Thoracic aorta (tissue), 2 donors: Measurements from ENCODE around the gene B4GALT2. TPM values are rescaled to one million over a fixed set of nuclear protein-coding genes. Genes with fewer than 3 reads are reported as not detected.

ENCODE experiments used
- ATAC-seq: fragments of 150-250 bp; one replicate; pipeline ENCODE4 v1.8.0; 2017; ENCODE audit warnings: low read depth; ENCODE audit not compliant: insufficient number of reproducible peaks, low FRiP score
- DNase-seq: peaks from one replicate; pipeline ENCODE4 v3.0.0-alpha.2; 2020; ENCODE audit warnings: low spot score
- H3K27ac ChIP-seq, 2 donors: fragments of 200-600 bp; sonication (generic); 1 replicate in 1 of 2; 2 replicates in 1 of 2; pipeline ENCODE4 v1.5.1; 2016; ENCODE audit warnings: mild to moderate bottlenecking in 2 of 2, moderate library complexity in 2 of 2
- H3K27me3 ChIP-seq: fragments of 200-600 bp; sonication (generic); replicated peaks from 2 replicates; pipeline ENCODE4 v1.6.0; 2016; ENCODE audit warnings: mild to moderate bottlenecking; ENCODE audit not compliant: insufficient read depth
- H3K36me3 ChIP-seq: fragments of 200-600 bp; sonication (generic); one replicate; pipeline ENCODE4 v1.5.1; 2016
- H3K4me1 ChIP-seq, 2 donors: fragments of 200-600 bp; sonication (generic); 1 replicate in 1 of 2; 2 replicates in 1 of 2; pipeline versions ENCODE4 v1.5.1 to v1.6.0; 2016; ENCODE audit warnings: low read depth in 2 of 2, mild to moderate bottlenecking in 1 of 2; ENCODE audit not compliant: control insufficient read depth in 1 of 2
- H3K4me3 ChIP-seq: fragments of 200-600 bp; sonication (generic); 2 replicates; pipeline ENCODE4 v1.5.1; 2016; ENCODE audit warnings: mild to moderate bottlenecking
- H3K9me3 ChIP-seq: fragments of 200-600 bp; sonication (generic); 2 replicates; pipeline ENCODE4 v1.5.1; 2016
- CTCF ChIP-seq: fragments of 200-600 bp; sonication (generic); IDR thresholded peaks from one replicate; pipeline ENCODE4 v1.5.1; 2019; ENCODE audit warnings: antibody characterized with exemption
- total RNA-seq, 2 donors: library from RNA; depleted of rRNA; stranded (reverse); fragments of >200 nt; gene quantifications; one replicate each; pipeline versions ENCODE4 v1.1.0 to v1.2.3, GENCODE V29; 2016

The B4GALT2 gene
- total RNA-seq, 2 donors from 2014 or later: 34.8 to 51.6 TPM

GRCh38 chr1:44040418-44040817, 61.4 kb downstream of the B4GALT2 start:
- no peak for DNase-seq
- no peak for ATAC-seq
- Histone ChIP-seq H3K4me3 (no peak overlapping the region), H3K27ac (no peak overlapping the region), H3K9me3 (no peaks in the 10 kb centered on the region), H3K4me1 (peaks cover 9 to 18% of the 10 kb centered on the region in 2 donors), H3K36me3 (no peaks in the 10 kb centered on the region), H3K27me3 (no peaks in the 10 kb centered on the region)
- TF ChIP-seq CTCF: no peak

Other genes with a start within 250 kb of the B4GALT2 start
- gene ARTN, start 45.4 kb upstream of the B4GALT2 start, total RNA-seq: 1 to 10 TPM; 3.8 to 6.1 TPM
- gene IPO13, start 32.3 kb upstream of the B4GALT2 start, total RNA-seq: 10 to 100 TPM; 22.2 to 34.3 TPM
- 10 to 100 TPM; 21.9 to 31.4 TPM for gene DPH2, start 9.2 kb upstream of the B4GALT2 start, total RNA-seq
- 100 to 1,000 TPM in 1 of 2 donors, 10 to 100 TPM in 1; 72.3 to 136 TPM for gene ATP6V0B, start 4.2 kb upstream of the B4GALT2 start, total RNA-seq
- 10 to 100 TPM in 1 of 2 donors, 1 to 10 TPM in 1; 4.5 to 24.0 TPM for gene CCDC24, start 12.4 kb downstream of the B4GALT2 start, total RNA-seq
- gene SLC6A9, start 52.3 kb downstream of the B4GALT2 start, total RNA-seq: 10 to 100 TPM; 15.0 to 26.8 TPM
- under 1 TPM in 1 of 2 donors, not detected in 1; 0.92 TPM for gene KLF17, start 139.6 kb downstream of the B4GALT2 start, total RNA-seq
- gene KLF18, start 162.4 kb downstream of the B4GALT2 start, total RNA-seq: not detected
- gene DMAP1, start 234.3 kb downstream of the B4GALT2 start, total RNA-seq: 10 to 100 TPM; 40.2 to 68.0 TPM